Peyer's patch (tissue), 4 donors: ENCODE measurements around the gene FAM72D.
"Not testable (repeated sequence)": the region's sequence is repeated elsewhere in the genome, so short reads cannot be mapped to it uniquely, and the experiment has no call there.

Experiments used
- CTCF ChIP-seq, 6 experiments: fragments of 450-650 bp in 4 of 6; fragments of 200-600 bp in 2 of 6; sonication (generic) in 1 of 6; IDR thresholded peaks; one replicate each; pipeline ENCODE4 v1.5.1; 2017 to 2019; ENCODE audit warnings: antibody characterized with exemption in 6 of 6, mild to moderate bottlenecking in 3 of 6, moderate library complexity in 1 of 6
- POLR2A ChIP-seq, 2 donors: fragments of 450-650 bp; IDR thresholded peaks; one replicate each; pipeline ENCODE4 v1.5.1; 2017; ENCODE audit warnings: antibody characterized with exemption in 2 of 2, mild to moderate bottlenecking in 2 of 2, moderate library complexity in 2 of 2

DNA sequence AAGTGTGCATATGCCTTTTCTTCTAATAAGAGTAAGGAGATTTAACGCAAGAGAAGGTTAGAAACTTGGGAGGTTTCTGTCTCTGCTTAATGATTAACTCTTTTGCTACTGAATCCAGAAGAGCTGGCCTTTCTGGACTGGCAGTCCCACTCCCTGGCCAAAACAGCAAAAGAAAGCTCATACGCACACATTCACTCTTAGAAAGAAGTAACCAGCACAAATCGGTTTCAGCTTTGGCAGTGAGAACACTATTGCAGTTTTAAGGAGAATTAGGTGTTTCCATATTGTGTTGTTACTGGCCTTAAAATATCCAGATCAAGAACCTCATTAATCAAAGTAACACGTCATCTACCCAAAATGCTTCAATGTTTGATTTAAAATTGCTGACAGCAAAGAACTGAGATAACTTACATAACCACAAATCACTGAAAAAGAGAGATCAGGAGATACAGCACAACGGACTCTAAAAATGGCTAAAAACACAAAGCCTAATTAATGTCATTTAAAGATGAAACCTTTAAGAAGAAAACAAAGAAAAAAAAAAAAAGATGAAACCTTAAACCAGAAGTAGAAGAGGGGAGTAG is 16.9 kb upstream of the FAM72D start:
- TF ChIP-seq CTCF, POLR2A (IDR thresholded peaks at IDR 0.05): not testable (repeated sequence)
